Tibial nerve (tissue), 4 donors: ENCODE results near the gene ROR1.

Experiments used
- CTCF ChIP-seq, 5 experiments: fragments of 200-600 bp in 3 of 5; fragments of 450-650 bp in 2 of 5; sonication (generic) in 3 of 5; IDR thresholded peaks; one replicate each; pipeline ENCODE4 v1.5.1; 2016 to 2019; ENCODE audit warnings: antibody characterized with exemption in 5 of 5, mild to moderate bottlenecking in 3 of 5, moderate library complexity in 2 of 5
- EP300 ChIP-seq, 2 donors: sonication (generic); formaldehyde crosslinking; IDR thresholded peaks; one replicate each; pipeline ENCODE4 v1.6.1; 2017; ENCODE audit warnings: antibody characterized with exemption in 2 of 2, mild to moderate bottlenecking in 1 of 2
- POLR2A ChIP-seq, 2 donors: fragments of 450-650 bp; IDR thresholded peaks; one replicate each; pipeline ENCODE4 v1.6.1; 2017; ENCODE audit warnings: antibody characterized with exemption in 2 of 2, mild to moderate bottlenecking in 2 of 2, moderate library complexity in 2 of 2

GRCh38 chr1:63892632-63893395, 119.0 kb downstream of the ROR1 start:
- no peak for TF ChIP-seq CTCF (IDR thresholded peaks at IDR 0.05)
- TF ChIP-seq POLR2A (IDR thresholded peaks at IDR 0.05), result no peak
- no peak for TF ChIP-seq EP300 (IDR thresholded peaks at IDR 0.05)
